WTC11 (cell line): ENCODE results near the gene DPP10. TPM values are rescaled to one million over a fixed set of nuclear protein-coding genes. Genes with fewer than 3 reads are reported as not detected.

Source experiments
- ATAC-seq: fragments of 200-7000 bp; cut with Tn5 transposase; 2 replicates; pipeline ENCODE4 v1.10.0; 2021; ENCODE audit warnings: mild to moderate bottlenecking, moderate library complexity
- CTCF ChIA-PET: fragments of 300-600 bp; sonication (Branson Sonifier 250); formaldehyde crosslinking; loops from one replicate; lab custom pipeline; 2021; ENCODE audit warnings: antibody characterized with exemption; lab: Charles Lee
- POLR2A ChIA-PET: fragments of 350-600 bp; sonication (Branson Sonifier 250); formaldehyde crosslinking; loops from one replicate; lab custom pipeline; 2021; ENCODE audit warnings: antibody characterized with exemption; lab: Charles Lee
- DNase-seq: peaks from one replicate; pipeline ENCODE4 v3.0.0; 2021; ENCODE audit warnings: low spot score
- H3K27ac Mint-ChIP-seq: 2 replicates; pipeline ENCODE4 v1.8.0; 2021; ENCODE audit warnings: mixed read lengths
- H3K27me3 Mint-ChIP-seq: 2 replicates; pipeline ENCODE4 v1.8.0; 2021; ENCODE audit warnings: low read depth, mild to moderate bottlenecking, moderate library complexity, mixed read lengths
- H3K36me3 Mint-ChIP-seq: 2 replicates; pipeline ENCODE4 v1.8.0; 2021; ENCODE audit warnings: mixed read lengths
- H3K4me1 Mint-ChIP-seq: 2 replicates; pipeline ENCODE4 v1.8.0; 2022; ENCODE audit warnings: mixed read lengths
- H3K4me3 Mint-ChIP-seq: 2 replicates; pipeline ENCODE4 v1.8.0; 2021; ENCODE audit warnings: mild to moderate bottlenecking, moderate library complexity, mixed read lengths
- H3K9me3 Mint-ChIP-seq: 2 replicates; pipeline ENCODE4 v1.8.0; 2021; ENCODE audit warnings: mixed read lengths
- ATF1 ChIP-seq: sonication (generic); formaldehyde crosslinking; IDR thresholded peaks from 2 replicates; pipeline ENCODE4 v1.8.1; 2023; ENCODE audit warnings: mild to moderate bottlenecking, moderate library complexity, missing genetic modification reagents
- CREB1 ChIP-seq: sonication (generic); formaldehyde crosslinking; IDR thresholded peaks from 2 replicates; pipeline ENCODE4 v1.8.0; 2023; ENCODE audit warnings: mild to moderate bottlenecking, missing genetic modification reagents
- ELF4 ChIP-seq: sonication (generic); formaldehyde crosslinking; IDR thresholded peaks from 2 replicates; pipeline ENCODE4 v1.8.1; 2022; ENCODE audit warnings: low read depth, mild to moderate bottlenecking, moderate library complexity, missing genetic modification reagents
- GABPB1 ChIP-seq: sonication (generic); formaldehyde crosslinking; IDR thresholded peaks from 2 replicates; pipeline ENCODE4 v1.8.1; 2023; ENCODE audit warnings: mild to moderate bottlenecking, missing genetic modification reagents
- JUN ChIP-seq: sonication (generic); formaldehyde crosslinking; IDR thresholded peaks from 2 replicates; pipeline ENCODE4 v1.8.0; 2023; ENCODE audit warnings: mild to moderate bottlenecking, missing genetic modification reagents
- KAT7 ChIP-seq: sonication (generic); formaldehyde crosslinking; IDR thresholded peaks from 2 replicates; pipeline ENCODE4 v1.8.1; 2023; ENCODE audit warnings: missing genetic modification reagents, mild to moderate bottlenecking, borderline replicate concordance
- MXD4 ChIP-seq: fragments of 250-450 bp; sonication (Bioruptor Pico); IDR thresholded peaks from 2 replicates; pipeline ENCODE4 v1.8.0; 2021; ENCODE audit warnings: mild to moderate bottlenecking, moderate library complexity, borderline replicate concordance
- MYBL2 ChIP-seq: sonication (generic); formaldehyde crosslinking; IDR thresholded peaks from 2 replicates; pipeline ENCODE4 v1.8.1; 2023; ENCODE audit warnings: mild to moderate bottlenecking, moderate library complexity, missing genetic modification reagents
- NFATC4 ChIP-seq: fragments of 250-450 bp; sonication (Bioruptor Pico); IDR thresholded peaks from 2 replicates; pipeline ENCODE4 v1.9.0; 2021; ENCODE audit warnings: mild to moderate bottlenecking
- NR3C1 ChIP-seq: sonication (generic); formaldehyde crosslinking; conservative IDR thresholded peaks from 2 replicates; pipeline ENCODE4 v1.8.1; 2023; ENCODE audit warnings: low read depth, mild to moderate bottlenecking, missing genetic modification reagents
- RELA ChIP-seq: sonication (generic); formaldehyde crosslinking; IDR thresholded peaks from 2 replicates; pipeline ENCODE4 v1.8.1; 2022; ENCODE audit warnings: missing genetic modification reagents, mild to moderate bottlenecking, borderline replicate concordance
- TEAD4 ChIP-seq: sonication (generic); formaldehyde crosslinking; IDR thresholded peaks from 2 replicates; pipeline ENCODE4 v1.8.0; 2022; ENCODE audit warnings: mild to moderate bottlenecking, missing genetic modification reagents
- ZBTB21 ChIP-seq: sonication (generic); formaldehyde crosslinking; IDR thresholded peaks from 2 replicates; pipeline ENCODE4 v1.8.1; 2023; ENCODE audit warnings: mild to moderate bottlenecking, missing genetic modification reagents, borderline replicate concordance
- total RNA-seq: library from RNA; stranded (reverse); gene quantifications from 3 replicates; pipeline ENCODE4 v1.2.3, GENCODE V29; 2021
- TF ChIP-seq, protein P1 (sequence below): sonication (generic); formaldehyde crosslinking; IDR thresholded peaks from 2 replicates; pipeline ENCODE4 v1.8.0; 2022; ENCODE audit warnings: mild to moderate bottlenecking, missing genetic modification reagents
- TF ChIP-seq, protein P2 (sequence below): sonication (generic); formaldehyde crosslinking; IDR thresholded peaks from 2 replicates; pipeline ENCODE4 v1.8.1; 2022; ENCODE audit warnings: mild to moderate bottlenecking, moderate library complexity, missing genetic modification reagents
- TF ChIP-seq, protein P3 (sequence below): sonication (generic); formaldehyde crosslinking; IDR thresholded peaks from 2 replicates; pipeline ENCODE4 v1.8.0; 2022; ENCODE audit warnings: mild to moderate bottlenecking, missing genetic modification reagents
- TF ChIP-seq, protein P4 (sequence below): sonication (generic); formaldehyde crosslinking; IDR thresholded peaks from 2 replicates; pipeline ENCODE4 v1.8.1; 2023; ENCODE audit warnings: mild to moderate bottlenecking, missing genetic modification reagents, moderate library complexity
- TF ChIP-seq, protein P5 (sequence below): sonication (generic); formaldehyde crosslinking; IDR thresholded peaks from 2 replicates; pipeline ENCODE4 v1.8.0; 2022; ENCODE audit warnings: mild to moderate bottlenecking, missing genetic modification reagents
- TF ChIP-seq, protein P6 (sequence below): fragments of 250-450 bp; sonication (Bioruptor Pico); IDR thresholded peaks from 2 replicates; pipeline ENCODE4 v2.1.2; 2022; ENCODE audit warnings: mild to moderate bottlenecking, moderate library complexity
- TF ChIP-seq, protein P7 (sequence below): sonication (generic); formaldehyde crosslinking; IDR thresholded peaks from 2 replicates; pipeline ENCODE4 v1.8.1; 2023; ENCODE audit warnings: mild to moderate bottlenecking, missing genetic modification reagents, moderate library complexity
- TF ChIP-seq, protein P8 (sequence below): sonication (generic); formaldehyde crosslinking; IDR thresholded peaks from 2 replicates; pipeline ENCODE4 v1.8.0; 2022; ENCODE audit warnings: missing genetic modification reagents

Gene DPP10
- total RNA-seq, 1 experiment from 2014 or later: 4.0 TPM

DNA sequence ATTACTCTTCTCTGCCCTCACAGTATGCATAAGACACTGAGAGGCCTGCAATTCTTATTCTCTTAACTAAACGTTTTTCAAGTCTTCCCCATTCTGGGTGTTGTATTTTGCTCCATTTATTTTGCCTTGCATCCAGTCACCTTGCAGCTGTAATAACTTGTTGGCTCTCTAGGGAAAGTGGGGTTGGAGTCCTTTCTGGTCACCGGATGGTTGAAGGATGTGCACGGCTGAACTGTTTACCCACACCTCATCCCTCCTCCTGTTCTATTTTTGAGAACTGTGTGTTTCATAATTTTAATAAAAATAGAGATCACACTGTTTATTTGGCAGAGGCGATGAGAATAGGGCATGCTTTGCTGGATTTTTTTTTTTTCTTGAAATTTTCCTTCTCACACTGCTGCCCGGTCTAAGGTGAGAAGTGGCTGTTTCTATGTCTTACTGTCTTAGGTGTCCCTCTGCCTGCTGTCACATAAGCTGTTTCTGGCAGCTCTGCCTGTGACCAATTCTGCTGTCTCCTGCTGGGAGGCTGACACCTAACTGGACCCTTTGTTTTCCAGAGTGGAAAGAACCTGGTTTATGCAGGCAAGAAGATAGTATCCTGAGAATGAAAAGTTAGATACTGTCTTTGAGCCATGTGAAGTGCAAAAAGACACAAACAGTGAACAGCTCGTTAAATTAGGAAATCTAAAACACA lies 342.6 kb downstream of the DPP10 start (continued):
- TF ChIP-seq, protein P1, sequence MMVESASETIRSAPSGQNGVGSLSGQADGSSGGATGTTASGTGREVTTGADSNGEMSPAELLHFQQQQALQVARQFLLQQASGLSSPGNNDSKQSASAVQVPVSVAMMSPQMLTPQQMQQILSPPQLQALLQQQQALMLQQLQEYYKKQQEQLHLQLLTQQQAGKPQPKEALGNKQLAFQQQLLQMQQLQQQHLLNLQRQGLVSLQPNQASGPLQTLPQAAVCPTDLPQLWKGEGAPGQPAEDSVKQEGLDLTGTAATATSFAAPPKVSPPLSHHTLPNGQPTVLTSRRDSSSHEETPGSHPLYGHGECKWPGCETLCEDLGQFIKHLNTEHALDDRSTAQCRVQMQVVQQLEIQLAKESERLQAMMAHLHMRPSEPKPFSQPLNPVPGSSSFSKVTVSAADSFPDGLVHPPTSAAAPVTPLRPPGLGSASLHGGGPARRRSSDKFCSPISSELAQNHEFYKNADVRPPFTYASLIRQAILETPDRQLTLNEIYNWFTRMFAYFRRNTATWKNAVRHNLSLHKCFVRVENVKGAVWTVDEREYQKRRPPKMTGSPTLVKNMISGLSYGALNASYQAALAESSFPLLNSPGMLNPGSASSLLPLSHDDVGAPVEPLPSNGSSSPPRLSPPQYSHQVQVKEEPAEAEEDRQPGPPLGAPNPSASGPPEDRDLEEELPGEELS (CRISPR knock-in tag): no peak
- TF ChIP-seq, protein P2, sequence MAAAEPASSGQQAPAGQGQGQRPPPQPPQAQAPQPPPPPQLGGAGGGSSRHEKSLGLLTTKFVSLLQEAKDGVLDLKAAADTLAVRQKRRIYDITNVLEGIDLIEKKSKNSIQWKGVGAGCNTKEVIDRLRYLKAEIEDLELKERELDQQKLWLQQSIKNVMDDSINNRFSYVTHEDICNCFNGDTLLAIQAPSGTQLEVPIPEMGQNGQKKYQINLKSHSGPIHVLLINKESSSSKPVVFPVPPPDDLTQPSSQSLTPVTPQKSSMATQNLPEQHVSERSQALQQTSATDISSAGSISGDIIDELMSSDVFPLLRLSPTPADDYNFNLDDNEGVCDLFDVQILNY: no peak
- TF ChIP-seq, protein P3, sequence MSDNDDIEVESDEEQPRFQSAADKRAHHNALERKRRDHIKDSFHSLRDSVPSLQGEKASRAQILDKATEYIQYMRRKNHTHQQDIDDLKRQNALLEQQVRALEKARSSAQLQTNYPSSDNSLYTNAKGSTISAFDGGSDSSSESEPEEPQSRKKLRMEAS: no peak
- TF ChIP-seq ZBTB21 (CRISPR knock-in tag): no peak
- no peak for TF ChIP-seq JUN (CRISPR knock-in tag)
- TF ChIP-seq ATF1 (CRISPR knock-in tag): no peak
- TF ChIP-seq, protein P4, sequence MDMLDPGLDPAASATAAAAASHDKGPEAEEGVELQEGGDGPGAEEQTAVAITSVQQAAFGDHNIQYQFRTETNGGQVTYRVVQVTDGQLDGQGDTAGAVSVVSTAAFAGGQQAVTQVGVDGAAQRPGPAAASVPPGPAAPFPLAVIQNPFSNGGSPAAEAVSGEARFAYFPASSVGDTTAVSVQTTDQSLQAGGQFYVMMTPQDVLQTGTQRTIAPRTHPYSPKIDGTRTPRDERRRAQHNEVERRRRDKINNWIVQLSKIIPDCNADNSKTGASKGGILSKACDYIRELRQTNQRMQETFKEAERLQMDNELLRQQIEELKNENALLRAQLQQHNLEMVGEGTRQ: no peak
- no peak for TF ChIP-seq TEAD4 (CRISPR knock-in tag)
- no peak for TF ChIP-seq GABPB1 (CRISPR knock-in tag)
- TF ChIP-seq, protein P5, sequence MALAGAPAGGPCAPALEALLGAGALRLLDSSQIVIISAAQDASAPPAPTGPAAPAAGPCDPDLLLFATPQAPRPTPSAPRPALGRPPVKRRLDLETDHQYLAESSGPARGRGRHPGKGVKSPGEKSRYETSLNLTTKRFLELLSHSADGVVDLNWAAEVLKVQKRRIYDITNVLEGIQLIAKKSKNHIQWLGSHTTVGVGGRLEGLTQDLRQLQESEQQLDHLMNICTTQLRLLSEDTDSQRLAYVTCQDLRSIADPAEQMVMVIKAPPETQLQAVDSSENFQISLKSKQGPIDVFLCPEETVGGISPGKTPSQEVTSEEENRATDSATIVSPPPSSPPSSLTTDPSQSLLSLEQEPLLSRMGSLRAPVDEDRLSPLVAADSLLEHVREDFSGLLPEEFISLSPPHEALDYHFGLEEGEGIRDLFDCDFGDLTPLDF (CRISPR knock-in tag): no peak

DNA sequence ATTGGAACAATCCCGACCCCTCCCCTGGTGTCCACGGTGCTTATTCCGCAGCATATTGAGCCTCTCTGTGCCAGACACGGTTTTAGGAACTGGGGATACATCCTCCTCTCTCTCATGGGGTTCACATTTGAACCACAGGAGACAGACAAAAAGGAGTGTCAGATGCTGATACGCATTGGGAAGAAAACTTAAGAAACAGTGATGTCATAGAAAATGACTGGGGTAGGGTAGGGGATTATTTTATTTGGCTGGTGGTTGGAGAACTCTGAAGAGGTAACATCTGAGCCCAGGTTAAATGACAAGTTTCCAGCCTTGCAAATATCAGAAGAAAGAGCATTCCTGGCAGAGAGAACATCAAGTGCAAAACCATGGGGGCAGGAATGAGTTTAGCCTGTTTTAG lies 344.5 kb downstream of the DPP10 start:
- H3K27ac Mint-ChIP-seq: no peak overlapping the region
- no peak overlapping the region for H3K4me3 Mint-ChIP-seq
- H3K27me3 Mint-ChIP-seq: no peaks in the 10 kb centered on the region
- peaks cover 14% of the 10 kb centered on the region for H3K36me3 Mint-ChIP-seq
- peaks cover 47% of the 10 kb centered on the region for H3K4me1 Mint-ChIP-seq
- ATAC-seq: no peak
- POLR2A ChIA-PET: no interaction called here
- CTCF ChIA-PET: no interaction called here
- no peak for DNase-seq
- peaks cover 39% of the 10 kb centered on the region for H3K9me3 Mint-ChIP-seq
- no peak for TF ChIP-seq ELF4 (CRISPR knock-in tag)
- TF ChIP-seq, protein P4: no peak
- TF ChIP-seq, protein P6, sequence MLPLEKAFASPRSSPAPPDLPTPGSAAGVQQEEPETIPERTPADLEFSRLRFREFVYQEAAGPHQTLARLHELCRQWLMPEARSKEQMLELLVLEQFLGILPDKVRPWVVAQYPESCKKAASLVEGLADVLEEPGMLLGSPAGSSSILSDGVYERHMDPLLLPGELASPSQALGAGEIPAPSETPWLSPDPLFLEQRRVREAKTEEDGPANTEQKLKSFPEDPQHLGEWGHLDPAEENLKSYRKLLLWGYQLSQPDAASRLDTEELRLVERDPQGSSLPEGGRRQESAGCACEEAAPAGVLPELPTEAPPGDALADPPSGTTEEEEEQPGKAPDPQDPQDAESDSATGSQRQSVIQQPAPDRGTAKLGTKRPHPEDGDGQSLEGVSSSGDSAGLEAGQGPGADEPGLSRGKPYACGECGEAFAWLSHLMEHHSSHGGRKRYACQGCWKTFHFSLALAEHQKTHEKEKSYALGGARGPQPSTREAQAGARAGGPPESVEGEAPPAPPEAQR (CRISPR knock-in tag): no peak
- TF ChIP-seq, protein P7, sequence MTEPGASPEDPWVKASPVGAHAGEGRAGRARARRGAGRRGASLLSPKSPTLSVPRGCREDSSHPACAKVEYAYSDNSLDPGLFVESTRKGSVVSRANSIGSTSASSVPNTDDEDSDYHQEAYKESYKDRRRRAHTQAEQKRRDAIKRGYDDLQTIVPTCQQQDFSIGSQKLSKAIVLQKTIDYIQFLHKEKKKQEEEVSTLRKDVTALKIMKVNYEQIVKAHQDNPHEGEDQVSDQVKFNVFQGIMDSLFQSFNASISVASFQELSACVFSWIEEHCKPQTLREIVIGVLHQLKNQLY: no peak
- TF ChIP-seq, protein P8, sequence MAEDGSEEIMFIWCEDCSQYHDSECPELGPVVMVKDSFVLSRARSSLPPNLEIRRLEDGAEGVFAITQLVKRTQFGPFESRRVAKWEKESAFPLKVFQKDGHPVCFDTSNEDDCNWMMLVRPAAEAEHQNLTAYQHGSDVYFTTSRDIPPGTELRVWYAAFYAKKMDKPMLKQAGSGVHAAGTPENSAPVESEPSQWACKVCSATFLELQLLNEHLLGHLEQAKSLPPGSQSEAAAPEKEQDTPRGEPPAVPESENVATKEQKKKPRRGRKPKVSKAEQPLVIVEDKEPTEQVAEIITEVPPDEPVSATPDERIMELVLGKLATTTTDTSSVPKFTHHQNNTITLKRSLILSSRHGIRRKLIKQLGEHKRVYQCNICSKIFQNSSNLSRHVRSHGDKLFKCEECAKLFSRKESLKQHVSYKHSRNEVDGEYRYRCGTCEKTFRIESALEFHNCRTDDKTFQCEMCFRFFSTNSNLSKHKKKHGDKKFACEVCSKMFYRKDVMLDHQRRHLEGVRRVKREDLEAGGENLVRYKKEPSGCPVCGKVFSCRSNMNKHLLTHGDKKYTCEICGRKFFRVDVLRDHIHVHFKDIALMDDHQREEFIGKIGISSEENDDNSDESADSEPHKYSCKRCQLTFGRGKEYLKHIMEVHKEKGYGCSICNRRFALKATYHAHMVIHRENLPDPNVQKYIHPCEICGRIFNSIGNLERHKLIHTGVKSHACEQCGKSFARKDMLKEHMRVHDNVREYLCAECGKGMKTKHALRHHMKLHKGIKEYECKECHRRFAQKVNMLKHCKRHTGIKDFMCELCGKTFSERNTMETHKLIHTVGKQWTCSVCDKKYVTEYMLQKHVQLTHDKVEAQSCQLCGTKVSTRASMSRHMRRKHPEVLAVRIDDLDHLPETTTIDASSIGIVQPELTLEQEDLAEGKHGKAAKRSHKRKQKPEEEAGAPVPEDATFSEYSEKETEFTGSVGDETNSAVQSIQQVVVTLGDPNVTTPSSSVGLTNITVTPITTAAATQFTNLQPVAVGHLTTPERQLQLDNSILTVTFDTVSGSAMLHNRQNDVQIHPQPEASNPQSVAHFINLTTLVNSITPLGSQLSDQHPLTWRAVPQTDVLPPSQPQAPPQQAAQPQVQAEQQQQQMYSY: no peak
- no peak for TF ChIP-seq MXD4 (CRISPR knock-in tag)
- TF ChIP-seq NR3C1 (CRISPR knock-in tag): no peak
- no peak for TF ChIP-seq MYBL2 (CRISPR knock-in tag)
- no peak for TF ChIP-seq CREB1 (CRISPR knock-in tag)
- no peak for TF ChIP-seq RELA
- no peak for TF ChIP-seq KAT7 (CRISPR knock-in tag)
- TF ChIP-seq NFATC4 (CRISPR knock-in tag): no peak
